GM23338 (cell line): Measurements from ENCODE around the gene CACNA1S. TPM values are rescaled to one million over a fixed set of nuclear protein-coding genes. Genes with fewer than 3 reads are reported as not detected.

Experiments
- ATAC-seq: fragments of 200-7000 bp; cut with Tn5 transposase; 3 replicates; pipeline ENCODE4 v1.9.1; 2020
- DNase-seq: peaks from one replicate; pipeline ENCODE4 v3.0.0-alpha.2; 2015; ENCODE audit warnings: low spot score
- H2AFZ ChIP-seq: fragments of 200-600 bp; sonication (generic); 2 replicates; pipeline ENCODE4 v1.8.0; 2016; ENCODE audit warnings: antibody characterized with exemption, mild to moderate bottlenecking, moderate library complexity
- H3F3A ChIP-seq: fragments of 200-600 bp; sonication (generic); replicated peaks from 2 replicates; pipeline ENCODE4 v1.8.0; 2017; ENCODE audit warnings: antibody characterized with exemption, mixed run types, low read depth
- H3K27ac ChIP-seq: fragments of 200-600 bp; sonication (generic); 2 replicates; pipeline ENCODE4 v1.6.1; 2016; ENCODE audit warnings: low read depth
- H3K27me3 ChIP-seq: fragments of 200-600 bp; sonication (generic); 2 replicates; pipeline ENCODE4 v1.8.0; 2016; ENCODE audit warnings: mild to moderate bottlenecking, mixed run types, moderate library complexity; ENCODE audit not compliant: insufficient read depth
- H3K36me3 ChIP-seq: fragments of 200-600 bp; sonication (generic); 2 replicates; pipeline ENCODE4 v1.8.0; 2016; ENCODE audit warnings: mild to moderate bottlenecking; ENCODE audit not compliant: insufficient read depth
- H3K4me1 ChIP-seq: fragments of 200-600 bp; sonication (generic); 2 replicates; pipeline ENCODE4 v1.8.0; 2016; ENCODE audit warnings: mild to moderate bottlenecking, moderate library complexity; ENCODE audit not compliant: insufficient read depth
- H3K4me2 ChIP-seq: fragments of 200-600 bp; sonication (generic); 2 replicates; pipeline ENCODE4 v1.7.1; 2017; ENCODE audit warnings: mixed run types
- H3K4me3 ChIP-seq: fragments of 200-600 bp; sonication (generic); 2 replicates; pipeline ENCODE4 v1.6.1; 2016; ENCODE audit warnings: mixed run types
- H3K79me2 ChIP-seq: fragments of 200-600 bp; sonication (generic); replicated peaks from 2 replicates; pipeline ENCODE4 v1.8.0; 2017; ENCODE audit warnings: mild to moderate bottlenecking; ENCODE audit not compliant: insufficient read depth
- H3K9me2 ChIP-seq: fragments of 200-600 bp; sonication (generic); 2 replicates; pipeline ENCODE4 v1.8.0; 2017; ENCODE audit not compliant: insufficient read depth
- H4K20me1 ChIP-seq: fragments of 200-600 bp; sonication (generic); replicated peaks from 2 replicates; pipeline ENCODE4 v1.8.0; 2017; ENCODE audit warnings: mild to moderate bottlenecking; ENCODE audit not compliant: insufficient read depth
- H3K27ac Mint-ChIP-seq: 2 replicates; pipeline ENCODE4 v1.8.0; 2020; ENCODE audit warnings: inconsistent platforms, mild to moderate bottlenecking, moderate library complexity, mixed read lengths
- H3K27me3 Mint-ChIP-seq: 3 replicates; pipeline ENCODE4 v1.8.0; 2022; ENCODE audit warnings: low read depth, mild to moderate bottlenecking, moderate library complexity, mixed read lengths, inconsistent platforms; ENCODE audit not compliant: insufficient read depth, poor library complexity
- H3K36me3 Mint-ChIP-seq: 3 replicates; pipeline ENCODE4 v1.8.0; 2021; ENCODE audit warnings: low read depth, mild to moderate bottlenecking, inconsistent platforms, moderate library complexity, mixed read lengths
- H3K4me1 Mint-ChIP-seq: 3 replicates; pipeline ENCODE4 v1.8.0; 2020; ENCODE audit warnings: mild to moderate bottlenecking, inconsistent platforms, mixed read lengths
- H3K4me3 Mint-ChIP-seq: 3 replicates; pipeline ENCODE4 v1.8.0; 2021; ENCODE audit warnings: moderate library complexity, mild to moderate bottlenecking, inconsistent platforms, mixed read lengths
- H3K9me3 Mint-ChIP-seq: 3 replicates; pipeline ENCODE4 v1.8.0; 2020; ENCODE audit warnings: moderate library complexity, mild to moderate bottlenecking, inconsistent platforms, mixed read lengths
- CREB1 ChIP-seq: fragments of 250-450 bp; sonication (Bioruptor Pico); IDR thresholded peaks from 2 replicates; pipeline ENCODE4 v1.5.0; 2020; ENCODE audit warnings: low read depth, mild to moderate bottlenecking, moderate library complexity
- ETS1 ChIP-seq: IDR thresholded peaks from 2 replicates; pipeline ENCODE4 v1.6.1; 2016; ENCODE audit warnings: antibody characterized with exemption
- EZH2 ChIP-seq: fragments of 200-600 bp; sonication (generic); IDR thresholded peaks from one replicate; pipeline ENCODE4 v1.8.0; 2017; ENCODE audit warnings: antibody characterized with exemption, mild to moderate bottlenecking, low read depth; ENCODE audit not compliant: unreplicated experiment
- EZH2phosphoT487 ChIP-seq: fragments of 200-600 bp; sonication (generic); IDR thresholded peaks from one replicate; pipeline ENCODE4 v1.8.1; 2018; ENCODE audit warnings: antibody characterized with exemption; ENCODE audit not compliant: unreplicated experiment
- JUNB ChIP-seq: IDR thresholded peaks from one replicate; pipeline ENCODE4 v1.6.1; 2016; ENCODE audit warnings: antibody characterized with exemption; ENCODE audit not compliant: unreplicated experiment
- NANOG ChIP-seq: IDR thresholded peaks from 2 replicates; pipeline ENCODE4 v1.6.1; 2016; ENCODE audit warnings: antibody characterized with exemption, borderline replicate concordance
- POLR2AphosphoS5 ChIP-seq: IDR thresholded peaks from 2 replicates; pipeline ENCODE4 v1.6.1; 2016; ENCODE audit warnings: antibody characterized with exemption, low read depth
- REST ChIP-seq: IDR thresholded peaks from one replicate; pipeline ENCODE4 v1.6.1; 2018; ENCODE audit warnings: antibody characterized with exemption; ENCODE audit not compliant: unreplicated experiment
- STAT1 ChIP-seq: IDR thresholded peaks from one replicate; pipeline ENCODE4 v1.6.1; 2016; ENCODE audit warnings: antibody characterized with exemption; ENCODE audit not compliant: unreplicated experiment
- ZNF114 ChIP-seq: fragments of 250-450 bp; sonication (Bioruptor Pico); IDR thresholded peaks from 2 replicates; pipeline ENCODE4 v1.5.0; 2020; ENCODE audit warnings: mild to moderate bottlenecking, moderate library complexity
- ZNF331 ChIP-seq: fragments of 250-450 bp; sonication (Bioruptor Pico); IDR thresholded peaks from 2 replicates; pipeline ENCODE4 v1.5.0; 2020; ENCODE audit warnings: low read depth, mild to moderate bottlenecking, moderate library complexity
- ZNF462 ChIP-seq: fragments of 250-450 bp; sonication (Bioruptor Pico); IDR thresholded peaks from 2 replicates; pipeline ENCODE4 v1.5.0; 2020; ENCODE audit warnings: mild to moderate bottlenecking, moderate library complexity
- polyA plus RNA-seq: library from polyadenylated mRNA; unstranded; fragments of >200 nt; fragmentation: Nextera tagmentation; extraction: Ambion mirVana; gene quantifications from 2 replicates; pipeline ENCODE4 v1.2.1, GENCODE V29; 2016
- total RNA-seq: library from RNA; depleted of rRNA; stranded (reverse); fragments of >200 nt; shearing (Covaris generic); gene quantifications from 2 replicates; pipeline ENCODE4 v1.2.3, GENCODE V29; 2014

CACNA1S gene
- total and polyA plus RNA-seq, 2 experiments from 2014 or later = 0.03 TPM; not detected in 1

- no peaks in the 10 kb centered on the region for H4K20me1 ChIP-seq
- H3F3A ChIP-seq = no peaks in the 10 kb centered on the region
- H3K27ac Mint-ChIP-seq = no peak overlapping the region
- H3K27ac ChIP-seq = no peak overlapping the region
- H3K36me3 ChIP-seq = no peaks in the 10 kb centered on the region
- peaks cover 16% of the 10 kb centered on the region; the same call in 2 of the 3 replicates for H3K4me1 Mint-ChIP-seq
- H3K4me2 ChIP-seq = no peak overlapping the region
- no peak for ATAC-seq
- H2AFZ ChIP-seq = no peak overlapping the region
- no peak for DNase-seq
- H3K9me3 Mint-ChIP-seq = no peaks in the 10 kb centered on the region
- H3K4me3 ChIP-seq = no peak overlapping the region
- H3K9me2 ChIP-seq = no peaks in the 10 kb centered on the region
- H3K79me2 ChIP-seq = no peaks in the 10 kb centered on the region
- H3K4me1 ChIP-seq = 0 out of 2 replicates have a peak, but pooled peaks cover 5% of the 10 kb centered on the region
- no peaks in the 10 kb centered on the region for H3K27me3 ChIP-seq
- no peaks in the 10 kb centered on the region for H3K36me3 Mint-ChIP-seq
- H3K4me3 Mint-ChIP-seq = no peak overlapping the region
- TF ChIP-seq POLR2AphosphoS5 = no peak
- H3K27me3 Mint-ChIP-seq = peaks cover 13% of the 10 kb centered on the region
These were observed 8.1 kb downstream of the CACNA1S start for GRCh38 chr1:201104141-201104540.

GRCh38 chr1:201103666-201104065, 8.6 kb downstream of the CACNA1S start:
- Histone ChIP-seq H3K4me3 (no peak overlapping the region), H4K20me1 (no peaks in the 10 kb centered on the region), H2AFZ (no peak overlapping the region), H3K4me2 (no peak overlapping the region), H3K27me3 (no peaks in the 10 kb centered on the region), H3K4me1 (0 out of 2 replicates have a peak, but pooled peaks cover 5% of the 10 kb centered on the region), H3K79me2 (no peaks in the 10 kb centered on the region), H3K9me2 (no peaks in the 10 kb centered on the region), H3K27ac (no peak overlapping the region), H3K36me3 (no peaks in the 10 kb centered on the region), H3F3A (no peaks in the 10 kb centered on the region)
- H3K36me3 Mint-ChIP-seq = no peaks in the 10 kb centered on the region
- H3K4me1 Mint-ChIP-seq = peaks cover 14% of the 10 kb centered on the region; the same call in 2 of the 3 replicates
- H3K4me3 Mint-ChIP-seq = no peak overlapping the region
- ATAC-seq = no peak; the same call in 2 of the 3 replicates
- peaks cover 14% of the 10 kb centered on the region for H3K27me3 Mint-ChIP-seq
- no peak overlapping the region for H3K27ac Mint-ChIP-seq
- no peak for DNase-seq
- no peaks in the 10 kb centered on the region for H3K9me3 Mint-ChIP-seq
- TF ChIP-seq POLR2AphosphoS5 = no peak
- TF ChIP-seq NANOG = no peak
- no peak for TF ChIP-seq ZNF114
- no peak for TF ChIP-seq REST
- no peak for TF ChIP-seq EZH2
- TF ChIP-seq ETS1 = no peak
- TF ChIP-seq ZNF331 = no peak
- no peak for TF ChIP-seq STAT1
- TF ChIP-seq EZH2phosphoT487 = no peak
- TF ChIP-seq CREB1 (CRISPR knock-in tag) = no peak
- TF ChIP-seq ZNF462 (CRISPR knock-in tag) = no peak
- no peak for TF ChIP-seq JUNB
